HG02588 (cell line): ENCODE measurements around the gene STKLD1.
A peak's percentile ranks its signal among the peaks of the same experiment; 100 is the strongest.

Experiments
- ATAC-seq: cut with Tn5 transposase; IDR thresholded peaks from one replicate; pipeline ENCODE4 v1.9.1; 2021; ENCODE audit warnings: mild to moderate bottlenecking, moderate library complexity; ENCODE audit not compliant: unreplicated experiment

Gene STKLD1

GRCh38 chr9:133405508-133406438 lies 29.6 kb downstream of the STKLD1 start:
- ATAC-seq: no peak

GRCh38 chr9:133406480-133407307 lies 30.5 kb downstream of the STKLD1 start:
- no peak for ATAC-seq

- ATAC-seq: no peak
Measured at GRCh38 chr9:133408042-133408441, 31.9 kb downstream of the STKLD1 start.

- ATAC-seq: no peak
Measured at GRCh38 chr9:133415170-133415569, 39.0 kb downstream of the STKLD1 start.

GRCh38 chr9:133417541-133418461 lies 41.6 kb downstream of the STKLD1 start, which contains the start of gene REXO4:
REXO4 (minus strand) TSS chr9:133418010; CDS start chr9:133417844, 166 bp downstream.
- peak; percentile 67 for ATAC-seq

- no peak for ATAC-seq
Measured at GRCh38 chr9:133419005-133419404, 42.8 kb downstream of the STKLD1 start.

- no peak for ATAC-seq
Measured at GRCh38 chr9:133420392-133420827, 44.2 kb downstream of the STKLD1 start.

- no peak for ATAC-seq
Measured at GRCh38 chr9:133421615-133422542, 45.7 kb downstream of the STKLD1 start, which contains the start of gene ADAMTS13. ADAMTS13 (plus strand) TSS chr9:133422367; CDS start chr9:133422444, 77 bp downstream.

- ATAC-seq: no peak
Measured at GRCh38 chr9:133423216-133423615, 47.0 kb downstream of the STKLD1 start.

- ATAC-seq: no peak
Measured at GRCh38 chr9:133424187-133424586, 48.0 kb downstream of the STKLD1 start.

GRCh38 chr9:133425049-133425632 lies 49.0 kb downstream of the STKLD1 start:
- ATAC-seq: no peak

- no peak for ATAC-seq
Measured at GRCh38 chr9:133426011-133426410, 49.8 kb downstream of the STKLD1 start.

- ATAC-seq: no peak
Measured at GRCh38 chr9:133427658-133428348, 51.6 kb downstream of the STKLD1 start.

GRCh38 chr9:133428617-133429101 lies 52.5 kb downstream of the STKLD1 start:
- no peak for ATAC-seq

- ATAC-seq: no peak
Measured at GRCh38 chr9:133429214-133429613, 53.0 kb downstream of the STKLD1 start.

GRCh38 chr9:133429641-133430161 lies 53.5 kb downstream of the STKLD1 start:
- no peak for ATAC-seq

GRCh38 chr9:133430244-133430643 lies 54.1 kb downstream of the STKLD1 start:
- no peak for ATAC-seq

- ATAC-seq: no peak
Measured at GRCh38 chr9:133433351-133433843, 57.2 kb downstream of the STKLD1 start.
